GM19025 (cell line): Measurements from ENCODE around the gene RPH3AL.
"Not testable (repeated sequence)": the region's sequence is repeated elsewhere in the genome, so short reads cannot be mapped to it uniquely, and the experiment has no call there.

Source experiments
- ATAC-seq: cut with Tn5 transposase; IDR thresholded peaks from one replicate; pipeline ENCODE4 v1.9.1; 2021; ENCODE audit warnings: mild to moderate bottlenecking, low read depth, moderate library complexity; ENCODE audit not compliant: unreplicated experiment

Gene RPH3AL

GRCh38 chr17:231191-231965 is 121.2 kb downstream of the RPH3AL start:
- ATAC-seq = no peak

GRCh38 chr17:230395-230770 is 122.2 kb downstream of the RPH3AL start:
- ATAC-seq = no peak

- ATAC-seq = no peak
These were observed 122.8 kb downstream of the RPH3AL start for GRCh38 chr17:229709-230394.

- ATAC-seq = no peak
These were observed 123.5 kb downstream of the RPH3AL start for GRCh38 chr17:228951-229708.

- no peak for ATAC-seq
These were observed 124.5 kb downstream of the RPH3AL start for GRCh38 chr17:227946-228615.

GRCh38 chr17:227078-227945 is 125.3 kb downstream of the RPH3AL start:
- ATAC-seq = no peak

- ATAC-seq = no peak
These were observed 126.2 kb downstream of the RPH3AL start for GRCh38 chr17:226108-227077.

GRCh38 chr17:225551-225950 is 127.1 kb downstream of the RPH3AL start:
- ATAC-seq = no peak

GRCh38 chr17:224576-224975 is 128.0 kb downstream of the RPH3AL start:
- ATAC-seq = not testable (repeated sequence)

GRCh38 chr17:223723-224471 is 128.7 kb downstream of the RPH3AL start:
- no peak for ATAC-seq

GRCh38 chr17:222172-222571 is 130.4 kb downstream of the RPH3AL start:
- ATAC-seq = no peak

- no peak for ATAC-seq
These were observed 132.9 kb downstream of the RPH3AL start for GRCh38 chr17:219696-220095.

- ATAC-seq = no peak
These were observed 134.0 kb downstream of the RPH3AL start for GRCh38 chr17:218432-219110.

- ATAC-seq = no peak
These were observed 136.0 kb downstream of the RPH3AL start for GRCh38 chr17:216625-217024.

GRCh38 chr17:215563-216478 is 136.8 kb downstream of the RPH3AL start:
- ATAC-seq = not testable (repeated sequence)

- no peak for ATAC-seq
These were observed 137.7 kb downstream of the RPH3AL start for GRCh38 chr17:214881-215331.
